Fibroblast of lung (primary cell): ENCODE results near the gene SLC16A7. TPM values are rescaled to one million over a fixed set of nuclear protein-coding genes. Genes with fewer than 3 reads are reported as not detected.

Source experiments
- DNase-seq, 2 donors: peaks; one replicate each; pipeline versions ENCODE4 v3.0.0 to v3.0.0-alpha.2; 2010; ENCODE audit warnings: low read depth in 2 of 2
- H2AFZ ChIP-seq: 2 replicates; pipeline ENCODE4 v1.5.1; 2012; ENCODE audit warnings: low read length, control low read depth, inconsistent platforms
- H3K27ac ChIP-seq: 2 replicates; pipeline ENCODE4 v1.5.1; 2011; ENCODE audit warnings: low read length, control low read depth; ENCODE audit not compliant: insufficient read depth
- H3K27me3 ChIP-seq: 2 replicates; pipeline ENCODE4 v1.5.1; 2011; ENCODE audit warnings: mild to moderate bottlenecking, low read length; ENCODE audit not compliant: control insufficient read depth, insufficient read depth
- H3K36me3 ChIP-seq: 2 replicates; pipeline ENCODE4 v1.5.1; 2011; ENCODE audit warnings: low read length; ENCODE audit not compliant: control insufficient read depth, insufficient read depth
- H3K4me1 ChIP-seq: 2 replicates; pipeline ENCODE4 v1.5.1; 2011; ENCODE audit warnings: low read length; ENCODE audit not compliant: control insufficient read depth, insufficient read depth; ENCODE audit errors: extremely low read depth
- H3K4me2 ChIP-seq: 2 replicates; pipeline ENCODE4 v1.5.1; 2011; ENCODE audit warnings: low read length, control low read depth; ENCODE audit not compliant: insufficient read depth; ENCODE audit errors: extremely low read depth
- H3K4me3 ChIP-seq, 4 experiments: fragments of 200-600 bp in 1 of 4; sonication (generic) in 1 of 4; replicated peaks in 1 of 4; 2 replicates each; pipeline ENCODE4 v1.5.1; 2011 to 2016; ENCODE audit warnings: low read length in 4 of 4, low read depth in 3 of 4, mild to moderate bottlenecking in 3 of 4, control low read depth in 2 of 4, inconsistent platforms in 1 of 4, mixed read lengths in 1 of 4; ENCODE audit not compliant: insufficient read depth in 1 of 4; ENCODE audit errors: control extremely low read depth in 1 of 4
- H3K79me2 ChIP-seq: 2 replicates; pipeline ENCODE4 v1.5.1; 2012; ENCODE audit warnings: mild to moderate bottlenecking, low read length, inconsistent platforms; ENCODE audit not compliant: control insufficient read depth, insufficient read depth
- H3K9ac ChIP-seq: 2 replicates; pipeline ENCODE4 v1.5.1; 2011; ENCODE audit warnings: mild to moderate bottlenecking, low read length, control low read depth; ENCODE audit not compliant: insufficient read depth
- H3K9me3 ChIP-seq: 2 replicates; pipeline ENCODE4 v1.5.1; 2012; ENCODE audit warnings: low read depth, low read length; ENCODE audit not compliant: control insufficient read depth, insufficient read depth
- H4K20me1 ChIP-seq: 2 replicates; pipeline ENCODE4 v1.5.1; 2011; ENCODE audit warnings: low read length; ENCODE audit not compliant: control insufficient read depth, insufficient read depth; ENCODE audit errors: extremely low read depth
- CTCF ChIP-seq, 2 donors: IDR thresholded peaks in 1 of 2; conservative IDR thresholded peaks in 1 of 2; 1 replicate in 1 of 2; 2 replicates in 1 of 2; pipeline ENCODE4 v1.5.1; 2011 to 2012; ENCODE audit warnings: low read length in 2 of 2, control low read depth in 1 of 2, inconsistent platforms in 1 of 2, low read depth in 1 of 2, mild to moderate bottlenecking in 1 of 2
- EZH2 ChIP-seq: IDR thresholded peaks from 2 replicates; pipeline ENCODE4 v1.5.1; 2012; ENCODE audit warnings: low read length, control low read depth, mild to moderate bottlenecking; ENCODE audit errors: missing control alignments
- polyA plus RNA-seq, 2 donors: library from polyadenylated mRNA; depleted of rRNA in 1 of 2; stranded (reverse) in 1 of 2; unstranded in 1 of 2; fragments of >200 nt; gene quantifications; 2 replicates each; pipeline ENCODE4 v1.2.1, GENCODE V29; 2011 to 2012; ENCODE audit warnings: missing spikeins in 1 of 2
- total RNA-seq: library from RNA; depleted of rRNA; stranded (reverse); fragments of >200 nt; gene quantifications from 2 replicates; pipeline ENCODE4 v1.2.1, GENCODE V29; 2014

The SLC16A7 gene
- total and polyA plus RNA-seq, 2 donors (not counting 1 experiment from before 2014, with no cell fraction given): 40.2 to 110 TPM

- Histone ChIP-seq H3K9me3 (no peaks in the 10 kb centered on the region), H3K4me3 (no peak overlapping the region), H3K36me3 (no peaks in the 10 kb centered on the region), H3K4me1 (no peaks in the 10 kb centered on the region), H3K9ac (no peak overlapping the region), H3K4me2 (no peak overlapping the region), H3K27me3 (no peaks in the 10 kb centered on the region), H3K79me2 (no peaks in the 10 kb centered on the region), H3K27ac (no peak overlapping the region), H2AFZ (no peak overlapping the region), H4K20me1 (no peaks in the 10 kb centered on the region)
- DNase-seq: no peak
- TF ChIP-seq CTCF (conservative IDR thresholded peaks at IDR 0.05 in 1 of 2, IDR thresholded peaks at IDR 0.05 in 1 of 2; ENCODE audit: low read depth in 1 of 2, low read length in 2 of 2) (no peak), EZH2 (no peak)
Observed at GRCh38 chr12:59645242-59645641, 49.4 kb downstream of the SLC16A7 start.

- no peak for DNase-seq
- no peaks in the 10 kb centered on the region for H3K79me2 ChIP-seq
Observed at GRCh38 chr12:59646636-59647035, 50.8 kb downstream of the SLC16A7 start.

GRCh38 chr12:59649203-59649602 lies 53.4 kb downstream of the SLC16A7 start:
- Histone ChIP-seq H2AFZ (no peak overlapping the region), H3K4me3 (no peak overlapping the region), H3K9ac (no peak overlapping the region), H3K27me3 (no peaks in the 10 kb centered on the region), H3K4me1 (peaks cover 3% of the 10 kb centered on the region), H3K36me3 (no peaks in the 10 kb centered on the region), H3K27ac (no peak overlapping the region), H4K20me1 (no peaks in the 10 kb centered on the region), H3K4me2 (no peak overlapping the region), H3K79me2 (no peaks in the 10 kb centered on the region), H3K9me3 (no peaks in the 10 kb centered on the region)
- peak; percentile 6 to 18 for DNase-seq
- TF ChIP-seq CTCF (conservative IDR thresholded peaks at IDR 0.05 in 1 of 2, IDR thresholded peaks at IDR 0.05 in 1 of 2; ENCODE audit: low read depth in 1 of 2, low read length in 2 of 2): no peak
- TF ChIP-seq EZH2: no peak

More at GRCh38 chr12:59646636-59647035, 50.8 kb downstream of the SLC16A7 start:
- no peak overlapping the region for H3K4me3 ChIP-seq
- H3K4me2 ChIP-seq: no peak overlapping the region
- no peaks in the 10 kb centered on the region for H3K36me3 ChIP-seq
- no peak overlapping the region for H3K9ac ChIP-seq
- no peaks in the 10 kb centered on the region for H4K20me1 ChIP-seq
- no peak overlapping the region for H3K27ac ChIP-seq
- no peaks in the 10 kb centered on the region for H3K9me3 ChIP-seq
- TF ChIP-seq CTCF (conservative IDR thresholded peaks at IDR 0.05 in 1 of 2, IDR thresholded peaks at IDR 0.05 in 1 of 2; ENCODE audit: low read depth in 1 of 2, low read length in 2 of 2) (no peak), EZH2 (no peak)
- H2AFZ ChIP-seq: no peak overlapping the region
- H3K27me3 ChIP-seq: no peaks in the 10 kb centered on the region
- H3K4me1 ChIP-seq: peaks cover 3% of the 10 kb centered on the region
